A172 (cell line): ENCODE data around the gene PSD2. TPM values are rescaled to one million over a fixed set of nuclear protein-coding genes. Genes with fewer than 3 reads are reported as not detected.

ENCODE experiments used
- DNase-seq: peaks from one replicate; pipeline ENCODE4 v3.0.0-alpha.2; 2015; ENCODE audit warnings: low spot score
- total RNA-seq: library from RNA; depleted of rRNA; stranded (reverse); fragments of >200 nt; shearing (Covaris generic); gene quantifications from 2 replicates; pipeline ENCODE4 v1.2.3, GENCODE V29; 2014

The PSD2 gene
- total RNA-seq, 1 experiment from 2014 or later: 0.03 TPM

GRCh38 chr5:139837711-139838380, 42.2 kb downstream of the PSD2 start:
- peak; percentile 8 for DNase-seq

DNA sequence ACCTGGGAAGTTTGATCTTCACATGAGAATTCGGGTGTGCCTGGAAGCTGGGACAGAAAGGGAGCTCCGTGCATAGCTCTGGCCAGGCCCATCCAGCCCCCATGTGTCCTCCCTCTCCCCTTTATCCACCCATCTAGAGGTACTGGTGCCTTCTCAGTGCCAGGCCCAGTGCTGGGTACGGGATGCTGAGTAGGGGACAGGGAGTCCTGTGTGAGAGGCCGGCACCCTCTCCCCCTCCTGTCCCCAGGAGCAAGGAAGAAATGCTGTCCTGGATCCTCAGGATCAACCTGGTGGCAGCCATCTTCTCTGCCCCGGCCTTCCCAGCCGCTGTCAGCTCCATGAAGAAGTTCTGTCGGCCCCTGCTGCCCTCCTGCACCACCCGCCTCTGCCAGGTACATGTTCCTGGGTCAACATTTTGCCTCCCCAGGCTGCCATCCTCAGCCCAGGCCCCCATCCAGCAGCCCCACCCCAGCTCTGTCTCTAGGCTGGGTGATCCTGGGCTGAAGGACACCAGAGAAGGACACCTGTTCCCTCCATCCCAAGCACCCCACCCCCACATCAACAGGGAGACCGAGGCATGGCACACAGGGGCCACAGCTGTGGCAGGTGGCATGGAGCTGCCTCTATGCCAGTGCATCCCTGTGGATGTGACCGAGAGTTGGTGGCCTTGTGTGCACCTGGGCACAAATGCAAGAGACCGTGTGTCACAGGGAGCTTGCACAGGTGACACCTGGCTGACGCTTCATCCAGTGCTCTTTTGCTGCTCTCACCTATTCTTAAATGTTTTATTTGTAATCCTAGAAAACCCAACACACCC, 43.0 kb downstream of the PSD2 start:
- no peak for DNase-seq

- no peak for DNase-seq
Measured at GRCh38 chr5:139839232-139839815, 43.7 kb downstream of the PSD2 start.

DNA sequence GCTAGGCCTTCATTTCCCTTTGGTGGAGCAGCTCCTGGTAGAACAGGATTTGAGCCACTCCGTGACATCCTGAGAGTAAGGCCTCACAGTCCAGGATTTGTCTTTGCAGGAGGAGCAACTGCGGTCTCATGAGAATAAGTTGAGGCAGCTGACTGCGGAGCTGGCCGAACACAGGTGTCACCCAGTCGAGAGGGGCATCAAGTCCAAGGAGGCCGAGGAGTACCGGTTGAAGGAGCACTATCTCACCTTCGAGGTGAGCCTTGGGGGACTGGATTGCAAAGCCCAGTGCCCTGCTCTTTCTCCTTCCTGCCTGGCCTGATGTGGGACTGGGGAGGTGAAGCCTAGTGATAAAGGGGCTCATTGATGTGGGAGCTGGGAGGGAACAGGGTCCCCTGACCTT, 44.3 kb downstream of the PSD2 start:
- DNase-seq: no peak

DNA sequence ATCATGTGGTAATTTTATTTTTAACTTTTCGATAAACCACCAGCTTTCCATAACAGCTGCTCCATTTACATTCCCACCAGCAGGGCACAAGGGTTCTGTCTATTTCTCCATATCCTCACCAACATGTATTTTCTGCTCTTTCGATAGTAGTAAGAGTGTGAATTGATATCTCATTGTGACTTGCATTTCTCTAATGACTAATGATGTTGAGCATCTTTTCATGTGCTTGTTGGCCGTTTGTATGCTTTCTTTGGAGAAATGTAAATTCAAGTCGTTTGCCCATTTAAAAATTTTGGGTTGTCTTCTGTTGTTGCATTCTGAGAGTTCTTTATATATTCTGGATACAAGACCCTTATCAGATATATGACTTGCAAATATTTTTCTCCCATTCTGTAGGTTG, 45.9 kb downstream of the PSD2 start:
- no peak for DNase-seq

DNA sequence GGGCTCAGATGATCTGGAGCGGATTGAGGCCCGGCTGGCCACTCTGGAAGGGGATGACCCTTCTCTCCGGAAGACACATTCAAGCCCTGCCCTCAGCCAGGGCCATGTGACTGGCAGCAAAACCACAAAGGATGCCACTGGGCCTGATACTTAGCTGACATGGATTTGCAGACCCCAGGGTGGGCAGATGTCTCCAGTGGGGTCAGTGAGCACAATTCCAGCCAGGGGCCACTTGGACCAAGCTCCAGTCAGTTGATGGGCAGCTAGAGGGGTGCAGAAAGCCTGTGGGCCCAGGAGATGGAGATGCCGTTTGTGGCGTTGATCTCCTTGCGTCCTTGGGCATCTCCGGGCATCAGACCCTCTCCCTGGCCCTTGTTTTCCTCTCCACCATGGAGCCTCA, 46.7 kb downstream of the PSD2 start:
- no peak for DNase-seq

GRCh38 chr5:139843991-139844390, 48.4 kb downstream of the PSD2 start:
- DNase-seq: no peak

DNA sequence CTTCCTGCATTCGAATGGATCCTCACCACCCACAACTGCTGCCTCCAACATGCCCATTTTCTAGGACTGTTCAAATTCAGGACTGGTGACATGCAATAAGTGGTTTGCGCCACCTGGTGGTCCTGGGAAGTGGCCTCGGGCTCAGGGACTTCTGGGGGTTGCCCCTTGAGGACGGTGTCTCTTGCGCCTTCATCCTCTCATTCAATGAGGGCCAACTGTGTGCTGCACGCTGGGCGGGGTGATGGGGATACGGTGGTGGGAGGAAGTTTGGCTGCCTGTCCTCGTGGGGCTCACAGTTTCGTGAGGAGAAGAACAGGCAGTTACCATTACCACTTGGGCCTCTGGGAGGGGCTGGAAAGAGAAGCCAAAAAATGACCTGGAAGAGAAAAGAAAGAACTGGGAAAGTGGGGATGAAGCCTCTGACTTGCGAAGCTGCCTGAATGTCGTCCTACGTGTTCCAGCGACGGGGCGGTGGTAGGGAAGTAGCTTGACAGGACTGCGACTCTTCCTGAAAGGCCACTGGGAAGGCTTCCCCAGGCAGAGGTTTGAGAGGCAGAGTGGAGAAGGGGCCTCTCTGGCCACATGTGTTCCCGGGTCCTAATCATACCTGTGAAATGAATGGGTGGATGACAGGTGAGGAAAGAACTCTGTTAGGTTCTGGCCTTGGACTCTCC, 49.0 kb downstream of the PSD2 start:
- DNase-seq: peak; percentile 68

- no peak for DNase-seq
Measured at GRCh38 chr5:139845846-139846681, 50.5 kb downstream of the PSD2 start.

DNA sequence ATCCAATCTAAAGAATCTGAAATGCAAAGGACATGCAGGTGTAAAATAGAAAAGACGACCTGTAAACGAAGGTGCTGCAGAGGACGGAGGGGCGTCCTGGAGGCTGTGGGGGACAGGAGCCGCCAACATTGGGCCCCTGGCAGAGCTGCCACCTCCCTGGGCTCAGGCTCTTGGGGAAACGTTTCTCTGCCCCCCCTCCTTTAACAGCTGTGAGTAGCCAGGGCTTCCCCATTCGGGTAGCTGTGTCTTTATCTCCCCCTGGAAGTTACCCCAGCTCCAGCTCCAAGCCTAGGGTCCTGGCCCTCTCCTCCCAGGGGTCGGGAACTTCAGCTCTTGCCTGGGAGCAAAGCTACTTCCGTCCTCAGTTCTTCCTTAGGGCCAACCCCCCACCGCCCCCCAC, 51.5 kb downstream of the PSD2 start:
- no peak for DNase-seq

DNA sequence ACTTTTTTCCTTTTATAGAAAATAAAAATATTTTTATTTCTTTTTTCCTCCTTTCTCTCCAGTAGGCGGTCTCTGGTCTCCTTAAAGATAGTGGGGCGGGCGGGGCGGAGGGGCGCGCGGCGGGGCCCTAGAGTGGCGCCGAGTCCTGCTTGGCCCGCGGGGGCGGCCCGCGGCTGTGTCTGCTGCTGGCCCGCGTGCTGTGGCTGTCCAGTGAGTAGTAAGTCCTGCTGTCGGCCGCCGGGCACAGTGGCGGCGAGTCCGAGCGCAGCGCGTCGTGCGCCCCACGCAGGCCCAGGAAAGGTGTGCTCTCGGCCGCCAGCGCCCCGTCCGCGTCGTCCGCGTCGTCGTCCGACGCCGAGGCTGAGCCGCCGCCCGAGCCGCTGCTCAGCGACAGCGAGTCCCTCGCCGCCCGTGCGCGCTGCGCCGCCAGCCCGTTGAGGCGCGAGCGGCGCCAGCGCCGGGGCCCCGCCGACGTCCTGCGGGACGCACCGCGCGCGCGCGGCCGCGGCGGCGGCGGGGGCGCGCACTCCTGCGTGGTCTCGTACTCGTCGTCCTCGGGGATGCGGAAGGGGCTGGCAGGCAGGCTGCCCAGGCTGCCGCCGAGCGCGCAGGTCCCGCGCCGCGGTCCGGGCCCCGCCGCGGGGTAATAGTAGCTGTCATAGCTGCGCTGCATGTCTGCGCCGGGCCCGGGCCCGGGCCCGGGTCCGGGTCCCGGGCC, 52.3 kb downstream of the PSD2 start:
- no peak for DNase-seq

GRCh38 chr5:139848508-139849100, 53.0 kb downstream of the PSD2 start:
- DNase-seq: no peak

DNA sequence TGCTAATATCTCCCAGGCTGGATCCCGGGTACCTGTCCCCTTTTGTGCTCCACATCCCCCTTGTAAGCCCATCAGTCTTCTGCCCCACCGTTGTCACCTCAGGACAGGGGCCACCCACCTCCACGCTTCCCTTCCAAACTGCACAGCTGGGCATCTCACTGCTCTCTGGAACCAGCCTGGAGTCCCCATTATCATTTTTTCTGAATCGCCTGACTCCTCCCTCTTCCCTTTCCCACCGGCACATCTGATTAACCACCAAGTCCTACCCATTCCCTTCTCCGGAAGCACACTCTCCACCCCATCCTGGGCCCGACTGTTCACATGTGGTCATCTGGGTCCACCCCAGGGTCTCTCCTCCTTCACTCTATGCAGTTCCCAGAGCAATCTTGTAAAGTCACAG, 53.9 kb downstream of the PSD2 start:
- DNase-seq: no peak

DNA sequence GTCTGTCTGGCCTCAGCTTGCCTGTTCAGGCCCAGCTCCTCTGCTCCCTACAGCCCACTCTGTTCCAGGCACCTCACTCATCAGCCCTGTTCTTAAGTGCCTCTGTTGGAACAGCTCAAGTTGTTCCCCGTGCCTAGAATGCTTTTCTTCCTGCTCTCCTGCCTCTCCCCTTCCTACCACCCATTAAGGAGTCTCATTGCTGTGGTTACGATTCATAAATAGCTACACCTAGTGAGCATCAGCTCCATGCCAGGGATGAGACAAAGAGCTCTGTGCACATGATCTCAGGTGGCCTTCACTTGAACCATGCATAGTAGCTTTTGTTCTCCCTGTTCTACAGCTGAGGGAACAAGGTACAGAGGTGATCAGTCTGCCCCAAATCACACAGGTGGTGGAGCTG, 54.3 kb downstream of the PSD2 start:
- no peak for DNase-seq

DNA sequence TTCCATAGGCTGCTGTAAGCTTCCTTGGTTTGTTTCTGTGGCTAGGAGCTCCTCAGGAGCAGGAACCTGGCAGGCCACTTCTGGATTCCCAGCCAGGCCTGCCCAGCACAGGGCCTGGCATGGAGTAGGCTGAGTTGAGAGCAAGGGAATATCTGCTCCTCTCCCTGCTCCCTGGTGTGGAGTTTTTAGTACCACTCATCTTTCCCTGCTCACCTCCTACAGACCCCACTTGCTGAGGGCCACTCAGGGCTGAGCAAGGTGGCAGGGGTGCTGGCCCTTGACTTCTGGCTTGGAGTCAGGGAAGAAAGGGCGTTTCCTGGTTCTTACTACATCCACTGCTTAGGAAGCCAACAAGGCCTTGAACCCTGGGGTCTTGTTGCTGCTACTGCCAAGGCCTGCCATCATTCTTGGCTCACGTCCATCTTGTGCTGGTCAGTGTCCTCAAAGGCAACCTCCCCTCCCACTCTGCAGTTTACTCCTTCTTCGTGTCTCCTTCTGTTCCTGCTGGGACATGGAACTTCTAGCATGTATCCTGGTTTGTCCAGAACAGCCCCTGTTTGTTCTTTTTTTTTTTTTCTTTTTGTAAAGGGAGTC, 54.9 kb downstream of the PSD2 start:
- DNase-seq: no peak

GRCh38 chr5:139851558-139851957, 56.0 kb downstream of the PSD2 start:
- DNase-seq: no peak

DNA sequence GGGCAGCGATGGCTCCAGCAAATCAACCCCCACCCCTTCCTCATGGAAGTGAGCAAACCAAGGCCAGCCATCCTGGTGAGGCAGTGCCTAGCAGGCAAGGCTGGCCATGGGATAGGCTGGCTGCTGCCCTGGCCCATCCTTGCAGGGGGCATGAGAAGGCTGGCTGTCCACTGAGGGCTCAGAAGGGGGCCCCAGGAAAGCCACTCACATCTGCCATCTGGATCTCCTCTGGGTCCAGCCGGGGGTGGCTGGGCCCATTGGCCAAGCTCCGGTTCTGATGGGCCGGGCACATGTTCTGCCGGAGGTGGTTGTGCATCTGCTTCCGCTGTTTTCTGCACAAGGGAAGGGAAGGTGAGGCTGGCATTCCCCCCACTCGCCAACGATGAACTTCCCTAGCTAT, 57.1 kb downstream of the PSD2 start:
- no peak for DNase-seq

GRCh38 chr5:139854029-139854605, 58.5 kb downstream of the PSD2 start:
- DNase-seq: no peak

GRCh38 chr5:139854953-139855352, 59.3 kb downstream of the PSD2 start:
- no peak for DNase-seq

DNA sequence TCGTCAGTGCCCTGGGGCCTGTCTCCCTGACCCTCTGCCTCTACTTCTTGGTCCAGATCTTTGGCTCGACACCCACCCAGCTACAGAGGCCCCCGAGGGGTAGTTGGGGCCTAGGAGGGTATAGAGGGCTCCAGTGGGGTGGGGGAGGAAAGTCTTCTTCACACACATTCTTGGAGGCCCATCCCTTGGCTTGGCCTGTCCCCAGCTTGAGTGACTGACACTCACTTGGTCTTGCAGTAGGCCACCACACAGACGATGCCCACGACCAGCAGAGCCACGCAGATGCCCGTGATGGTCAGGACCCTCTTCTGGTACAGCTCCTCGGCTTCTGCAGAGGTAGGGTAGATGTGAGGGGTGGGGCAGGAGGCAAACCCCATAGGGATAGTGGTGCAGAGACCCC, 59.8 kb downstream of the PSD2 start:
- no peak for DNase-seq
